Measurements from ENCODE around the gene MMP25.
"Not testable (repeated sequence)": the region's sequence is repeated elsewhere in the genome, so short reads cannot be mapped to it uniquely, and the experiment has no call there.

MMP25 gene

DNA sequence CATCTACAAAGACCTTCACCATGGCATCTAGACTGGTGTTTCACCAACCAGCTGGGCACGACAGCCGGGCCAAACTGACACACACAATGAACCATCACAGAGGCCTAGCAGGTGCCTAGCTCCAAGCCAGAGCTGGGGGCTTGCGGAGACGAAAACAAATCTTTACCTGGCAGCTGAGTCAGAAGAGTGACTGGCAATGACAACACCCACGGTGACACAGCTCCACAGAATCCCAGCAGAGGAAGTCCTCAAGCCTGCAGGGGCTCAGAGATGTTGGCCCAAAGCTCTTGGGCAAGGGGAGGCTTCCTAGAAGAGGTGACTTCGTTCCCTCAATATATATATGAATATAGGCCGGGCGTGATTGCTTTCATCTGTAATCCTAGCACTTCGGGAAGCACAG is 5.1 kb downstream of the MMP25 start:
- no peak for TF ChIP-seq CTCF (IDR thresholded peaks at IDR 0.05)
- no peak for DNase-seq (ENCODE audit: low spot score)
- H3K27ac ChIP-seq: no peak overlapping the region
- no peak overlapping the region for H3K4me3 ChIP-seq

- not testable (repeated sequence) for H3K4me3 ChIP-seq; H3K27ac ChIP-seq; DNase-seq (ENCODE audit: low spot score)
Measured at GRCh38 chr16:3052571-3053329, 6.4 kb downstream of the MMP25 start.

- not testable (repeated sequence) for DNase-seq (ENCODE audit: low spot score); H3K4me3 ChIP-seq; H3K27ac ChIP-seq
Measured at GRCh38 chr16:3053330-3053710, 7.0 kb downstream of the MMP25 start.

GRCh38 chr16:3054965-3055733 is 8.8 kb downstream of the MMP25 start:
- TF ChIP-seq CTCF (IDR thresholded peaks at IDR 0.05): no peak
- H3K27ac ChIP-seq: no peak overlapping the region
- DNase-seq (ENCODE audit: low spot score): no peak
- H3K4me3 ChIP-seq: no peak overlapping the region

- DNase-seq (ENCODE audit: low spot score); H3K4me3 ChIP-seq; H3K27ac ChIP-seq: not testable (repeated sequence)
Measured at GRCh38 chr16:3055734-3056115, 9.4 kb downstream of the MMP25 start.

GRCh38 chr16:3056336-3057180 is 10.2 kb downstream of the MMP25 start:
- no peak for TF ChIP-seq CTCF (IDR thresholded peaks at IDR 0.05)
- no peak overlapping the region for H3K4me3 ChIP-seq
- no peak for DNase-seq (ENCODE audit: low spot score)
- H3K27ac ChIP-seq: no peak overlapping the region

GRCh38 chr16:3057181-3058138 is 11.1 kb downstream of the MMP25 start:
- Histone ChIP-seq H3K4me3 (no peak overlapping the region), H3K27ac (no peak overlapping the region)
- no peak for DNase-seq (ENCODE audit: low spot score)
- TF ChIP-seq CTCF (IDR thresholded peaks at IDR 0.05): no peak

All from coronary artery (tissue), 2 donors.